22Rv1 (cell line): ENCODE results near the gene LYPD4.

ENCODE experiments used
- ZFX ChIP-seq: fragments of 450-650 bp; IDR thresholded peaks from 2 replicates; pipeline ENCODE4 v1.6.1; 2017; ENCODE audit warnings: antibody characterized with exemption, borderline replicate concordance
- TF ChIP-seq, protein P1 (sequence below): fragments of 450-650 bp; IDR thresholded peaks from 2 replicates; pipeline ENCODE4 v1.5.1; 2017; ENCODE audit warnings: mild to moderate bottlenecking

DNA sequence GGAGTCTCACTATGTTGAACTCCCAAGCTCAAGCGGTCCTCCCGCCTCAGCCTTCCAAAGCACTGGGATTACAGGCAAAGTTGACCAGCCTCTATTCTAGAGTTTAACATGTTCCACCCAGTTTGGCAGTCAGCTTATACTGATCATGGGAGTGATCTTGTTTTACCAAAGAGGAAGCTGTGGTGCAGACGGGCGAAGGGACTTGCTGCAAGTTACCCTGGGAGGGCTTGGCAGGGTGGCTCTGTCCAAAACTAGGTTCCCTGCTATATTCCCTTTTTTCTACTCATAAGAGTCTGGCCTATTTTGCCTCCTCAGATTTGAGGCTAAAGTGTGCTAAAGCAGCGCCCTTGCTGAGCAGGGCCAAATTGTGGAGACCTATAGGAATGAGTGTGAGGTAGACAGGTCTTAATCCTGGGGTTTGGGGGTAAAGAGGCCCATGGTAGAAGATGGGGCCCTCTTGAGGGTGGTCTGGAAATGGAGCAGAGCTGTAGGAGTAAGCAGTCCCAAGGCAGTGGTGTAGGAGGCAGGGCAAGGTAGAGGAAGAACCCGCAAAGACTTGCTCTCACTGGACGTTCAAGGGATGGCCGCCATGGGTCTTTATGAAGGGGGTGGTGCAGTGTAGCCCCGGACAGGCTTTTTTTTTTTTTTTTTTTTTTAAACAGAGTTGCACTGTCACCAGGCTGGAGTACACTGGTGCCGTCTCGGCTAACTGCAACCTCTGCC, 18.9 kb upstream of the LYPD4 start:
- TF ChIP-seq, protein P1, sequence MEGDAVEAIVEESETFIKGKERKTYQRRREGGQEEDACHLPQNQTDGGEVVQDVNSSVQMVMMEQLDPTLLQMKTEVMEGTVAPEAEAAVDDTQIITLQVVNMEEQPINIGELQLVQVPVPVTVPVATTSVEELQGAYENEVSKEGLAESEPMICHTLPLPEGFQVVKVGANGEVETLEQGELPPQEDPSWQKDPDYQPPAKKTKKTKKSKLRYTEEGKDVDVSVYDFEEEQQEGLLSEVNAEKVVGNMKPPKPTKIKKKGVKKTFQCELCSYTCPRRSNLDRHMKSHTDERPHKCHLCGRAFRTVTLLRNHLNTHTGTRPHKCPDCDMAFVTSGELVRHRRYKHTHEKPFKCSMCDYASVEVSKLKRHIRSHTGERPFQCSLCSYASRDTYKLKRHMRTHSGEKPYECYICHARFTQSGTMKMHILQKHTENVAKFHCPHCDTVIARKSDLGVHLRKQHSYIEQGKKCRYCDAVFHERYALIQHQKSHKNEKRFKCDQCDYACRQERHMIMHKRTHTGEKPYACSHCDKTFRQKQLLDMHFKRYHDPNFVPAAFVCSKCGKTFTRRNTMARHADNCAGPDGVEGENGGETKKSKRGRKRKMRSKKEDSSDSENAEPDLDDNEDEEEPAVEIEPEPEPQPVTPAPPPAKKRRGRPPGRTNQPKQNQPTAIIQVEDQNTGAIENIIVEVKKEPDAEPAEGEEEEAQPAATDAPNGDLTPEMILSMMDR: no peak
- TF ChIP-seq ZFX: no peak
